Myometrial cell (primary cell): Measurements from ENCODE around the gene MFNG. TPM values are rescaled to one million over a fixed set of nuclear protein-coding genes. Genes with fewer than 3 reads are reported as not detected.

Source experiments
- total RNA-seq: library from RNA; depleted of rRNA; stranded (reverse); fragments of >200 nt; gene quantifications from 2 replicates; pipeline ENCODE4 v1.2.3, GENCODE V29; 2015

Gene MFNG, protein sequence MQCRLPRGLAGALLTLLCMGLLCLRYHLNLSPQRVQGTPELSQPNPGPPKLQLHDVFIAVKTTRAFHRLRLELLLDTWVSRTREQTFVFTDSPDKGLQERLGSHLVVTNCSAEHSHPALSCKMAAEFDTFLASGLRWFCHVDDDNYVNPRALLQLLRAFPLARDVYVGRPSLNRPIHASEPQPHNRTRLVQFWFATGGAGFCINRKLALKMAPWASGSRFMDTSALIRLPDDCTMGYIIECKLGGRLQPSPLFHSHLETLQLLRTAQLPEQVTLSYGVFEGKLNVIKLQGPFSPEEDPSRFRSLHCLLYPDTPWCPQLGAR
- total RNA-seq = not detected in 2 replicates

DNA sequence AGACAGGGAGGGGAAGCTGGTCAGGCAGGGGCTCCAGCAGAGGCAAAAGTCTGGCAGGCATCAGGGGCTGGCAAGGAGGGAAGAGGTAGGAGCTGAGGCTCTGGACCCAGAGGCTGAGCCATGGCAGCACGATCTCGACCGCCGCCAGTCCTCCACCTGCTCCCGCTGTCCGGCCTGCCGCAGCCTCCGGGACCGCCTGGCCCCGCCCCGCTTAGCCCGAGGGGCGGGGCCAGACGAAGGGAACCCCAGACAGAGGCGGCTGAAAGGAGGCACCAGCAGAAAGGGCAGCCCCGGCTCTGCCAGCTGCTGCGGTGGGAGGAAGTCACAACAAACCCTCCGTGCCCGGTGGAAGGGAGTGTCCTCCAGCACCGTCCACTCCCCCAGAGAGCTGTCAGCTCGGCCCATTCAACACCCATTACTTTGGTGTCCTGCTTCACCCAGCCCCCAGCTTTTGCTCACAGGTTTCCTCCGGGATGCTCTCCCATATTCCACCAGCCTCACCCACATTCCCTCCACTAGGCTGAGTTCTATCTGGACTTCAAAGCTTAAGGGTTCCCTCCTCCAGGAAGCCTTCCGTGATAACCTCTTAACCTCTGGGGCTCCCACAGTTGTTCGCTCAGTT, at the start of gene MFNG:
Gene MFNG (minus strand): TSS at position 161 of the 622 bp plus-strand sequence. CDS start 207 bp downstream, outside the sequence.

DNA sequence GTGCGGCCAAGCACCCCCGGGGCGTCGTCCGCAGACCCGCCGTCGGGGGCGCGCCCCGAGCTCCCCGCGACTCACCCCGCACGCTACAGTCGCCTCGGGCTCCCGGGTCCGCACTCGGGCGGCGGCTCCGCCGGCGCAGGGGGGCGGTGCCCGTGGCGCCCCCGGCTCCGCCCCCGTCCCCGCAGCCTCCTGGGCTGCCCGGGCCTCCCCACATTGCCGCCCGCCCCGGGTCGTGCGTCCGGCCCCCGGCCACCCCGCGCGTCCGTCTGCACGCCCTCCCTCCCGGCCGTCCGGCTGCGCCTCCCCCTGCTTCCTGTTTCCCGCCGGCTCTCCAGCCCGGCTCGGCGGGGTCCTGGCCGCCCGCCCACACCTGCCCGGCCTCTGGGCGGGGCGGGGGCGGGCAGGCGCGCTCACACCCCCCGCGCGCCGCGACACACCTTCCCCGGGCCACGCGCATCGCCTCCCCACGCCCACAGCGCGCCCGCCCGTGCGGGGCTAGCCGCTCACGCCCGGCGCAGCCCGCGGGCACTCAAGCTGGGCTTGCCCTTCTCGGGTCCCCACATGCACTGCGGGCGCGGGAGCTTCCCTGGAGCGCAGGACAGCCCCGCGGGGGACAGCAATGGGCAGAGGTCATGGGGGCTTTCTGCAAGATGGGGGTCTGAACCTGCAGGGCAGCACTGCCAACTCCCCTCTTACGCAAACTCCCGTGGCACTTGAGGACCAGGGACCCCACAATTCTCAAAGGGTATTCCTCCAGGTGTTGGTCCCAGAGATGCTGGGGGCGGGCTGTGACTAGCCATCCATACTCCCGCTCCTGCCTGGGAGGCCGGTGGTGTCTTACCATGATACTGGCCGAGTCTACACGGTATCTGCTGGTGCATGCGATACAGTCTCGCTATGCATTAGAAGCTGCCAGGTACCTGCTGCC, 33.3 kb upstream of the MFNG start, which contains the start of gene CARD10:
Gene CARD10 (minus strand): TSS at position 148 of the 928 bp plus-strand sequence. CDS start 215 bp downstream, outside the sequence.

DNA sequence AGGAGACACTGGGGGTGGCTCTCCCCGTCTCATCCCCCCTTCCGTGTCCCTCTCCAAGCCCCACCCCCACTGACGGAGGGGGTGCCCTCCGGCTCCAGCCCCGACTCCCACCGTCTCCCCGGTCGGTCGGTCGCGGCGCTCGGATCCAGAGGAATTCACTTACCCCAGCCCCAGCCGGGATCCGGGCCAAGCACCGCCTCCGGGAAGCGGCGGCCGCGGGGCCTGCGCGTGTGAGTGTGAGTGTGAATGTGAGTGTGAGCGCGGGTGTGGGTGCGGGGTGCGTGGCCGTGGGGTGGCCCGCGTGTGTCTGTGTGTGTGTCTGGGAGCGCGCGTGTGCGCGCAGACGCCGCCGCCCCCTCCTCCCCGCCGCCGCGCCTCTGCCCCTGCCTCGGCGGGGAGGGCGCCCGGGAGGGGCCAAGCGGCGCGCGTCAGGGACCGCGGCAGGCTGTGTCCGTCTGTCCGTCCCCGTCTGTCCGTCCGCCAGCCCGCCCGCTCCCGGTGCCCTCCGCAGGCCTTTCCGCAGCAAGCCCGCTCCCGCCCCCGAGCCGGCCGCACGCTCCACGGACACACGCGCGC, 59.0 kb downstream of the MFNG start, which contains the start of gene ELFN2:
Gene ELFN2 (minus strand): TSS at position 345 of the 576 bp plus-strand sequence. CDS start 51,945 bp downstream, outside the sequence.

Other genes starting within 250 kb of the MFNG start
- 244 and 247 TPM in 2 replicates for gene RAC2, start 242.1 kb downstream of the MFNG start, total RNA-seq
- gene CYTH4, start 203.9 kb downstream of the MFNG start, total RNA-seq = 0.53 and 1.2 TPM in 2 replicates
- 4.9 and 5.8 TPM in 2 replicates for gene ELFN2, start 58.9 kb downstream of the MFNG start, total RNA-seq
- gene CARD10, start 33.0 kb upstream of the MFNG start, total RNA-seq = 8.7 and 12.1 TPM in 2 replicates
- gene CDC42EP1, start 74.1 kb upstream of the MFNG start, total RNA-seq = 58.0 and 69.5 TPM in 2 replicates
- gene LGALS2, start 93.7 kb upstream of the MFNG start, total RNA-seq = not detected in 2 replicates
- gene GGA1, start 122.5 kb upstream of the MFNG start, total RNA-seq = 39.5 and 49.3 TPM in 2 replicates
- 41.8 and 49.6 TPM in 2 replicates for gene SH3BP1, start 153.3 kb upstream of the MFNG start, total RNA-seq
- 9.5 and 11.7 TPM in 2 replicates for gene PDXP, start 172.3 kb upstream of the MFNG start, total RNA-seq
- gene LGALS1, start 189.3 kb upstream of the MFNG start, total RNA-seq = 10,618 and 15,072 TPM in 2 replicates
- 15.9 and 50.2 TPM in 2 replicates for gene NOL12, start 200.0 kb upstream of the MFNG start, total RNA-seq
- 215 and 222 TPM in 2 replicates for gene TRIOBP, start 210.7 kb upstream of the MFNG start, total RNA-seq